NCI-H446 (cell line): ENCODE results near the gene KIAA1671.

Source experiments
- DNase-seq, 2 experiments: peaks; one replicate each; lab custom pipeline; 2025; lab: John Stamatoyannopoulos, UW

The KIAA1671 gene

GRCh38 chr22:24952837-24953383, 394 bp downstream of the KIAA1671 start:
- DNase-seq, result peak in 1 of 2 experiments; percentile 31

GRCh38 chr22:24953384-24954113, 1.0 kb downstream of the KIAA1671 start:
- no peak for DNase-seq

- DNase-seq, result no peak
Measured at GRCh38 chr22:24954114-24954463, 1.6 kb downstream of the KIAA1671 start.

- no peak for DNase-seq
Measured at GRCh38 chr22:24954856-24955255, 2.3 kb downstream of the KIAA1671 start.

GRCh38 chr22:24957043-24957442, 4.5 kb downstream of the KIAA1671 start:
- no peak for DNase-seq

- DNase-seq, result peak in 1 of 2 experiments; percentile 6
Measured at GRCh38 chr22:24961217-24961844, 8.8 kb downstream of the KIAA1671 start.

GRCh38 chr22:24962094-24962493, 9.6 kb downstream of the KIAA1671 start:
- DNase-seq, result no peak

- no peak for DNase-seq
Measured at GRCh38 chr22:24962835-24963234, 10.3 kb downstream of the KIAA1671 start.

GRCh38 chr22:24964441-24964840, 11.9 kb downstream of the KIAA1671 start:
- no peak for DNase-seq

GRCh38 chr22:24965822-24966626, 13.5 kb downstream of the KIAA1671 start:
- no peak for DNase-seq

- DNase-seq, result no peak
Measured at GRCh38 chr22:24968066-24968561, 15.6 kb downstream of the KIAA1671 start.

GRCh38 chr22:24969560-24970301, 17.2 kb downstream of the KIAA1671 start:
- DNase-seq, result no peak

GRCh38 chr22:24972369-24972768, 19.9 kb downstream of the KIAA1671 start:
- no peak for DNase-seq

GRCh38 chr22:24973872-24974271, 21.4 kb downstream of the KIAA1671 start:
- no peak for DNase-seq

GRCh38 chr22:24975125-24975640, 22.7 kb downstream of the KIAA1671 start:
- no peak for DNase-seq

GRCh38 chr22:24975813-24976341, 23.4 kb downstream of the KIAA1671 start:
- DNase-seq, result no peak

- DNase-seq, result no peak
Measured at GRCh38 chr22:24976442-24977218, 24.1 kb downstream of the KIAA1671 start.

- DNase-seq, result no peak
Measured at GRCh38 chr22:24977370-24978221, 25.1 kb downstream of the KIAA1671 start.

GRCh38 chr22:24978308-24978707, 25.8 kb downstream of the KIAA1671 start:
- no peak for DNase-seq
